NCI-H1694 treated with DMSO at 0.1 percent for 48 hours (cell line): ENCODE results near the gene PTGER1.
"Not testable (repeated sequence)": the region's sequence is repeated elsewhere in the genome, so short reads cannot be mapped to it uniquely, and the experiment has no call there.

Experiments
- DNase-seq: peaks from one replicate; lab custom pipeline; 2025; lab: John Stamatoyannopoulos, UW

Gene PTGER1

DNA sequence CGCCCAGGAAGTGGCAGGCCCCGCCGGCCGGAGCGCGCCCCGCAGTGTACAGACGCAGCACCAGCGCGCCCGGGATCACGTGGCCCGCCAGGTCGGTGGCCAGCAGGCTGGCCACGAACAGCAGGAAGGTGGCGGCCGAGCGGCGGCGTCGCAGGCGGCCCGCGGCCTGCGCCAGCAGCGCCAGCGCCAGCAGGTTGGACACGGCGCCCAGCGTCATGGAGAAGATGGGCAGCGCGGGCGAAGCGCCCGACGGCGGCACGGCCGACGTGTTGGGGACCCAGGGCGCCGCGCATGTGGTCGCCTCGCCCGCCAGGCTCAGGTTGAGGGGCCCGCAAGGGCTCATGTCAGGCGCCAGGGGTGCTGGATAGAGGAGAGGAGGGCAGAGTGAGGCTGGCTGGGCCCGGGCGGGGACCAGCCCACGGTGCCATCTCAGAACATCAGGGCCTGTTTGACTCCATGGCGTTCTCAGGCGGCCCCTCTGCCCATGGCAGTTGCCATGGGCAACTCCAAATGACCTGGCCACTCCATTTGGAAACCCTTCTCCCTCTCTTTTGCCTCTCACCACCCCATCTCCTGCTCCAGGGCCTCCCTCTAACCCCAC lies 1.1 kb downstream of the PTGER1 start:
- DNase-seq, result no peak

- no peak for DNase-seq
These were observed 1.8 kb downstream of the PTGER1 start for GRCh38 chr19:14473073-14473977.

GRCh38 chr19:14472202-14472938 lies 2.8 kb downstream of the PTGER1 start:
- DNase-seq, result peak; percentile 28

DNA sequence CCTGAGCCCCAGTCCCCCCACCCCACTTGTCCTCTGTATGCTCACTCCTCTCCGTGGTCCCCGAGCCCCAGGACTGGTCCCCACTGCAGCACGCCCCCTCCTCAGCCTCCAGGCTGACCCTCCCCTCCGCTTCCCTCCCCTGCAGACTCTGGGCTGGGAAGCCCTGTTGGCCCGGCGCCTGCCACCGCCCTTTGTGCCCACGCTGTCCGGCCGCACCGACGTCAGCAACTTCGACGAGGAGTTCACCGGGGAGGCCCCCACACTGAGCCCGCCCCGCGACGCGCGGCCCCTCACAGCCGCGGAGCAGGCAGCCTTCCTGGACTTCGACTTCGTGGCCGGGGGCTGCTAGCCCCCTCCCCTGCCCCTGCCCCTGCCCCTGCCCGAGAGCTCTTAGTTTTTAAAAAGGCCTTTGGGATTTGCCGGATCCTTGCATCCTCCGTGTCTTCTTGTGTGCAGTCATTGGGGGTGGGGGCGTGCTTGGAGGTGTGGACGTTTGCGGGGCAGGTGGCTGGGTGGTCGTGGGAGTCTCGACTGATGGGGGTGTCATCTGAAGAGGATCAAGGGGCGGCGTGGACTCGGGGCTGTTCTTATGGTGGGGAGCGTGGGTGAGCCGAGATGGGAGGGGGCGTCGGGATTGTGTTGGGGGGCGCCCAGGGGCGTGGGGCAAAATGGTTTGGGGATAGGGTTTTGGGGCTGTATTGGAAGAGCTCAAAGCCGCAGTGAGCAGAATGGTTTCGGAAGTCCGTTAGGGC lies 3.5 kb downstream of the PTGER1 start:
- no peak for DNase-seq

DNA sequence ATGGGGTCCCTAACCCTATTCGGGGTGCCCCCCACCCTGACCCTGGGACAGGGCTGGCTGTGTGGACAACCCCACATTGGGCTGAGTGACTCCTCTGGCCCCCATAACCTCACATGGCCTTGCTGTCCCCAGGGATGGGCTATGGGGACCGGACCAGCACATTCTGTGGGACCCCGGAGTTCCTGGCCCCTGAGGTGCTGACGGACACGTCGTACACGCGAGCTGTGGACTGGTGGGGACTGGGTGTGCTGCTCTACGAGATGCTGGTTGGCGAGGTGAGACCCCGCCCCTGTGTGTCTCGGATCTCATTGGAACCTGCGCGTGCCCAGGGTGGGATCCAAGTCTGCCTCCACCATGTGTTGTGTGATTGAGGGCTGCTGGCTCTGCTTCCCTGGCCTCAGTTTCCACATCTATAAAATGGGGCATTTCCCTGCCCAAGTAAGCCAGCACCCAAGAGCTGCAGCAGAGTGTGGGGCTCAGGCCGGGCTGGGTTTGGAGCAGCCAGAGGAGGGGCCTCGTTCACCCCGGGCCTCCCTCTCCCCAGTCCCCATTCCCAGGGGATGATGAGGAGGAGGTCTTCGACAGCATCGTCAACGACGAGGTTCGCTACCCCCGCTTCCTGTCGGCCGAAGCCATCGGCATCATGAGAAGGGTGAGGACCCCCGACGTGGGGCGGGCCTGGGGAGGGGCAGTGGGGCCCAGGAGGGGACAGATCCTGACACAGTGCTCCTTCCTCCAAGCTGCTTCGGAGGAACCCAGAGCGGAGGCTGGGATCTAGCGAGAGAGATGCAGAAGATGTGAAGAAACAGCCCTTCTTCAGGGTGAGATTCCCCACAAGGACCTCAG lies 4.9 kb downstream of the PTGER1 start:
- DNase-seq, result no peak

- DNase-seq, result no peak
These were observed 7.3 kb downstream of the PTGER1 start for GRCh38 chr19:14467816-14468215.

- DNase-seq, result no peak
These were observed 7.8 kb downstream of the PTGER1 start for GRCh38 chr19:14467391-14467790.

DNA sequence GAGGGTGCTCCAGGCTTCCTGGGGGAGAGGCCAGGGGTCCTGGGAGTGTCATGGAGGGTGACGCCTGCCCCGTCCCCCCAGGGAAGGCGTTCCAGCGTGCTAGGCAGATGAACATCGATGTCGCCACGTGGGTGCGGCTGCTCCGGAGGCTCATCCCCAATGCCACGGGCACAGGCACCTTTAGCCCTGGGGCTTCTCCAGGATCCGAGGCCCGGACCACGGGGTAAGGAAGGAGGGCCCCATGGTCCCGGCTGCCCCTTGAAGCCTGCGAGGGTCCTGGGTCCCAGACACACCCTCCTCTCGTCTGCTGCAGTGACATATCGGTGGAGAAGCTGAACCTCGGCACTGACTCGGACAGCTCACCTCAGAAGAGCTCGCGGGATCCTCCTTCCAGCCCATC lies 11.4 kb downstream of the PTGER1 start:
- DNase-seq, result no peak

DNA sequence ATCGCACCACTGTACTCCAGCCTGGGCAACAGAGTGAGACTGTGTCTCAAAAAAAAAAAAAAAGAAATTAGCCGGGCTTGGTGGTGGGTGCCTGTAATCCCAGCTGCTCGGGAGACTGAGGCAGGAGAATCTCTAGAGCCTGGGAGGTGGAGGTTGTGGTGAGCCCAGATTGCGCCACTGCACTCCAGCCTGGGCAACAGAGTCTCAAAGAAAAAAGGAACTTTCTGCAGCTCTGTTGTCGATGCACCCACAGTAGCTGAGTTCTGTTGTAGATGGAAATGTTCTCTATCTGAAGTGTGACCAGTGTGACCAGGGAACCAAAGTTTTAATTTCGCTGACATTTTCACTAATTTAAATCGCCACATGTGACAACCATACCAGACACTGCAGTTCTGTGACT lies 12.8 kb downstream of the PTGER1 start:
- DNase-seq, result not testable (repeated sequence)

GRCh38 chr19:14460935-14461334 lies 14.2 kb downstream of the PTGER1 start:
- no peak for DNase-seq

DNA sequence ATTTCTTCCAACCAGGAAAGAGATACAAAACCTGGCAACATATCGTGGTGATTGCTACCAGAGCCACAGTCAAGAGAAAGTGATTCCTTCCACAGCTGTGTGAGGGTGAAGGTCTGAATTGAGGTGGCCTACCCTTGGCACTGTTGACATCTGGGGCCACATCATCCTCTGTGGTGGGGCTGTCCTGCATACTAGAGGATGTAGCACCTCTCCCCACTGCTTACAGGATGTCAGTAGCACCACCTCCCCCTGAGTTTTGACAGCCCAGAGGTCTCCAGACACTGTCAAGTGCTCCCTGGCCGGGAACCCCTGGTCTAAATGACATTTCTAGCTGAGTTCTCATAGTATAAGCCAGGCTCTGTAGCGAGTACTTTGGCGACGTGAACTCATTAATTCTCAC lies 15.5 kb downstream of the PTGER1 start:
- no peak for DNase-seq

DNA sequence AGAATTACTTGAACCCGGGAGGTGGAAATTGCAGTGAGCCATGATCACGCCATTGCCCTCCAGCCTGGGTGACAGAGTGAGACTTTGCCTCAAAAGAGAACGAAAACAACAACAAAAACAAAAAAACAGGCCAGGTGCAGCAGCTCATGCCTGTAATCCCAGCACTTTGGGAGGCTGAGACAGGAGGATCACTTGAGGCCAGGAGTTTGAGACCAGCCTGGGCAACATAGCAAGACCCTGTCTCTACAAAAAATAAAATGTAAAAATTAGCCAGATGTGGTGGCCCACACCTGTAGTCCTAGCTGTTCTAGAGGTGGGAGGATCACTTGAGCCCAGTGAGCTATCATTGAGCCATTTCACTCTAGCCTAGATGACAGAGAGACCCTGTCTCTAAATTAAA lies 22.9 kb downstream of the PTGER1 start:
- not testable (repeated sequence) for DNase-seq

DNA sequence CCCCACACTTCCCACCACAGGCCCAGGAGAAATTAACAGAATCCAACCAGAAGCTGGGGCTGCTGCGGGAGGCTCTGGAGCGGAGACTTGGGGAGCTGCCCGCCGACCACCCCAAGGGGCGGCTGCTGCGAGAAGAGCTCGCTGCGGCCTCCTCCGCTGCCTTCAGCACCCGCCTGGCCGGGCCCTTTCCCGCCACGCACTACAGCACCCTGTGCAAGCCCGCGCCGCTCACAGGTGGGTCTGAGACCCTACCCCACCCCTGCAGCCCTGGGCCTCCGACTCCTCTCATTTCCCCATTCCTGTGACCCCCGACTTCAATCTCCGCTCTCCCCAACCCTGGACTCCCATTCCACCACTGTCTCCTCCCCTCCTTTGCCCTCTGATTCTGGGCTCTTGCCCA lies 24.3 kb downstream of the PTGER1 start:
- DNase-seq, result no peak

GRCh38 chr19:14450168-14450874 lies 24.8 kb downstream of the PTGER1 start:
- no peak for DNase-seq

GRCh38 chr19:14449321-14449720 lies 25.8 kb downstream of the PTGER1 start:
- DNase-seq, result no peak

DNA sequence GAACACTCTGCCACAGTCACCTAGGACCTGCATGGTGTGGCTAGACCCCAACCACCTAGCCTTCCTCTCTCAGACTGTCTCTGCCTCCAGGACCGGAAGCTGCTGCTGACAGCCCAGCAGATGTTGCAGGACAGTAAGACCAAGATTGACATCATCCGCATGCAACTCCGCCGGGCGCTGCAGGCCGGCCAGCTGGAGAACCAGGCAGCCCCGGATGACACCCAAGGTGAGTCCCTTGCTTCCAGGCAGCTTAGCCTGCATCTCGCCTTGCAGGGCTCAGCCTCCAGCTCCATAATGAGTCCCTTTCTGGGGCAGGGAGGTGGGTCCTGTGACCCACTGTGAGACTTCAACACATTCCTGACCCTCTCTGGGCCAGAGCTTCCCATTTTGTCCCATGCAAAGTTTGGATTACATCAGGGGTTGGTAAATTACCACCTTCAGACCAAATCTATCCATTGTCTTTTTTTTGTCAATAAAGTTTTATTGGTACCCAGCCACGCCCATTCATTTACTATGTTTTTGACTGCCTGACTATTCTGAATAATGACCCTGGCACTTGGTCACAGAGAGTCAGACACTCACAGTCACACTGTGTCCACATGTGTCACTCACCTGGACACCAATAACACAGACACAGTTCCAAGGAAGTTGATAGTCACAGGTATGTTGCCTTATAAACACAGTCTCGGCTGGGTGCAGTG lies 28.7 kb downstream of the PTGER1 start:
- DNase-seq, result no peak

DNA sequence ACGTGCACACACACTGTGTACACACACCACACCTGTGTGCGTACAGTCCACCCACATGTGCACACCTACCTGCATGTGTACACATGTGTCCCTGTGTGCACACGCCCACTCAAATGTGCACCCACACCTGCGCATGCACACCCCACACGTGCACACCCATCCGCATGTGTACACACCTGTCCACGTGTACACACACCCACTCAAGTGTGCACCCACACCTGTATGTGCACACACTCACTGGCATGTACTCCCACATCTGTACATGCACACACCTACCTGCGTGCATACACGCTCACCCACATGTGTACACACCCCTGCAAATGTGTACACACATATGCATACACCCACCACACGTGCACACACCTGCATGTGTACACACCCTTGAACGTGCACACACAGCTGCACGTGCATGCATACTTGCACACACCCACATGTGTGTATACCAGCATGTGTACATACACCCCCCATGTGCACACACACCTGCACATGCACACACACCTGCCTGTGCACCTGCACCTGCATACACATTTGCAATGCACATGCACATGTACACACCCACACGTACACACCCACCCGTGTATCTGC lies 31.4 kb downstream of the PTGER1 start:
- no peak for DNase-seq

DNA sequence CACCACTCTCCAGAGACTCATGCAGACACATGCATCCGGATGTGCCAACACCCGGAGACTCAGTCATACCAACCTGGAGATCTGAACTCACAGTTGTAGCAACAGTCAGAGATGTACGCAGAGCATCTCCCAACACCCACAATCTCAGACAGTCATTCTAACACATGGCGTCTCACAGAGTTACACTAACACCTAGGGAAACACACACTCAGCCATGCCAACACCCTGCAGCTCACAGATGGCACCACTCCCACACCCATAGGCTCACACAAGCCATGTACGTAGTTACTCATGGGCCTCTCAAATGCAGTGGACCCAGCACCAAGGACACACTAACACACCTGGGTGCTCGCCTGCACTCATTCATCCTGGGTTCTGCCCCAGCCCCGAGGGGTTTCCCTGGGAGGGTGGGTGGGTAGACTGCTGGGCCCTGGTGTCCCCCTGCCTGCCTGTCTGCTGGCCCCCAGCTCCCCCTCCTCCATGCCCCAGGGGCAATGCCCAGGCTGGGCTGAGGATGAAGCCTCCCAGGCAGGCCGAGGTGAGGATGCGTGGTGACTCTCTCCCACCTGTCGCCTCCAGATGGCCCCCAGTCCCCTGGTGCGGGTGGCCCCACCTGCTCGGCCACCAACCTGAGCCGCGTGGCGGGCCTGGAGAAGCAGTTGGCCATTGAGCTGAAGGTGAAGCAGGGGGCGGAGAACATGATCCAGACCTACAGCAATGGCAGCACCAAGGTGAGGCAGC lies 32.1 kb downstream of the PTGER1 start:
- DNase-seq, result no peak
